ENCODE data around the gene CNTN5.

The CNTN5 gene

GRCh38 chr11:99406345-99406744 is 385.6 kb downstream of the CNTN5 start:
- DNase-seq (ENCODE audit: low read depth): no peak
- no peak for TF ChIP-seq CTCF (IDR thresholded peaks at IDR 0.05; ENCODE audit: low read depth, low read length, missing control alignments)
- no peak overlapping the region for H3K4me3 ChIP-seq (ENCODE audit: low read depth, low read length)

GRCh38 chr11:99410636-99411035 is 389.9 kb downstream of the CNTN5 start:
- H3K4me3 ChIP-seq (ENCODE audit: low read depth, low read length): no peak overlapping the region
- TF ChIP-seq CTCF (IDR thresholded peaks at IDR 0.05; ENCODE audit: low read depth, low read length, missing control alignments): no peak
- DNase-seq (ENCODE audit: low read depth): no peak

DNA sequence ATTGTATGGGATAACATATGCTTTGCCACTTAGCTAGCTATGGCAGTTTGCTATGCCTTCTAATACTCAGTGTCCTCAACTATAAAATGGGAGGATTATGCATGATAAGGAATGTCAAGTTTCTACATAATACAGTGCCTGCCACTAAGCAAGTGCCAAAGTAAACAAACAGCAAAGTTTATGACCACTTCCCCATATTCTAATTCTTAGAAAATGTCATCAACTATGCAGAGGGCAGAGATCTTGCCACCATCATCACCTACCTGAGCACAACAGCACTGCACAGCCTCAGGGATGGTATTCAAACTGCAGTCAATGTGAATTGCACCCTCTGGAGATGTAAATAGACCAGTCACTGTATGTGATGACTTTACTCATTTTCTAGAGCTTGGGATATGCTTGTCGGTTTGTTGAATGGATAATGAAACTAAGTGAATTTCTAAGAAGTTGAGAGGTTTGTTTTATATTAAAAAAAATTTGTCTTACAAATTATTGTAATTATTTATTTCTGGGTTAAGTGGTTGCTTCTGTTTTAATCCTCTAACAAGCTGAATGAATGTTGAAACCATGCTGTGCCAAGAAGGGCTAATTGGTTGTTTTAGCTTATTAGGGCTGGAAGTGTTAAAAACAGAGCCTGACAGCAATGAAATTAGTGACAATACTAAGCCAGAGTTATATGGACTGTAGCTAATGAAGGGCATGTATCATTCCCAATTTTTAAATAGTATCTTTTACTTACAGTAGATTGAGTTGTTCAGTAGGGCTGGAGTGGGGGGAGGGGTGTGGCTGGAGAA is 398.4 kb downstream of the CNTN5 start:
- no peak overlapping the region for H3K4me3 ChIP-seq (ENCODE audit: low read depth, low read length)
- no peak for DNase-seq (ENCODE audit: low read depth)
- no peak for TF ChIP-seq CTCF (IDR thresholded peaks at IDR 0.05; ENCODE audit: low read depth, low read length, missing control alignments)

DNA sequence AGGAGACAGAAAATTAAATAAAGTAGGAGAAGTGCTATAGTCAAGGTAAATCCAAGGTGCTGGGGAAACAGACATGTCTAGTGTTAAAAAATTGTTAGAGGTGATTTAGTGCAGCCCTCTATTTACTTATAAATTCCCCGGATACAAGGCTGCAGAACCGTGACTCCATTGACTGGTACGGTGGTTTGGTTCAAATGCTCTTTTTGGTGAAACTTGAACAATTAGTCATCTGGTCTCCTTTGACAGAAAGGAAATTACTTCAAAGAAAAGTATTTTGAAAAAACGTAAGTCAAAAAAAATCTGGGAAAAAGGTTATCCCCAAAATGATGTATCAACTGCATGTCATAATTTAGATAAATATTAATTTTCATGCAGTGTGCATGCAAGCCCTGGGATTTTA is 399.2 kb downstream of the CNTN5 start:
- no peak for TF ChIP-seq CTCF (IDR thresholded peaks at IDR 0.05; ENCODE audit: low read depth, low read length, missing control alignments)
- DNase-seq (ENCODE audit: low read depth): no peak
- H3K4me3 ChIP-seq (ENCODE audit: low read depth, low read length): no peak overlapping the region

DNA sequence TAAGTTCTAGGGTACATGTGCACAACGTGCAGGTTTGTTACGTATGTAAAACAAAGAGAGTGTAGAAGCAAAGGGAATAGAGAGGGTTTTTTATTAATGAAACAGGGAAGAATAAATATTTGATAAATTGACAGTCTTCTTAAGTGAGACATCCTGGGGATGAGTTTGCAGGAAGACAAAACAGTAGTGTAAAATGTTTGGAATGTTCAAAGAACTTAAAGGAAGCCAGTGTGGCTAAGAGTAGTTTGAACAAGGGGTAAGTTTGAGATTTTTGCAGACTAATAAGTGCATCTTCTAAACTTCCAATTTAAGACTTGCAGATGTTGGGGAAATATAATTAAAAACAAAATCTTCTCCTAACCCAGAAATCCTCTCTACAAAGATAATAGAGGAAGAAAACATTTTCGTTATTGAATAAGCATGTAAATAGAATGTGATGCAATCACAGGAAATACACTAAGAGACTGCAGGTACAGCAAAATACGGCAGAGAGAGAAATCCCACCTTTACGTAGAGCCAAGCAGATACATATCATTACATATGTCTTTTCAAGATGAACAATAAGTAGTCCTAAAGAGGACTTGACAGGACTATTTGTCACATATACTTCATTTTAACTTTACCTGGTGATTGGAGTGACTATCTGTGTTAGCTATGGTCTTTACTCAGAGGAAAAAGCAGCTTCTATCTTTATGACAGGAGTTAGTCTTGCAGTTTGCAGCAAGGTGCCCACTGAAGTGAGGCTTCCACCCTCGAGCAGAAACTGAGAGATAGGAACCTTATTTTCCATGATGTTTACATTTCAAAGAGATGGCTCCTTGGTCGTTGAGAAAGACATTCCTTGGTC is 402.1 kb downstream of the CNTN5 start:
- TF ChIP-seq CTCF (IDR thresholded peaks at IDR 0.05; ENCODE audit: low read depth, low read length, missing control alignments): no peak
- H3K4me3 ChIP-seq (ENCODE audit: low read depth, low read length): no peak overlapping the region
- DNase-seq (ENCODE audit: low read depth): no peak

DNA sequence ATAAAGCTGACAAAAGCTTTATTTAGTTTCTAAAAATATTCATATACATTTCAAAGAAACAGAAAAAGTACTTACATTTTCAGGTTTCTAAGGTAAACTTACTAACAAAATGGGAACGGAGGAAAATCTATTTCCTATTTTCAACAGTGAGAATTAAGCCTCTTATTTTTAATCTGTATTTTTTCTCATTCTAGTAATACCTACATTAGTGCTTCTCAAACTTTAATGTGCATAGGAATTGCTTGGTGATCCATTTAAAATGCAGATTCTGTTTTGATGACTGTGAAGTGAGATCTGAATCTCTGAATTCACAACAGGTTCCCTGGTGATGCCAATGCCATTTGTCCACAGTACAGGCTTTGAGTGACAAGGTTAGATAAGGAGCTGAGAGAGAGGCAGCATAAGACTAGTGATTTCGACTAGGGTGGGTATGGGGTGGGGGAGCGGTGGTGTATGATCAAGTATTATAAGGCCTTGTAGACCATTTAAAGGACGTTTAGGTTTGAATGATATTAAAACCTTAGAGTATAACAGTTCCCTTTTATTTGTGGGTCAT is 402.8 kb downstream of the CNTN5 start:
- no peak for DNase-seq (ENCODE audit: low read depth)
- no peak for TF ChIP-seq CTCF (IDR thresholded peaks at IDR 0.05; ENCODE audit: low read depth, low read length, missing control alignments)

More for the DNA sequence above, 402.8 kb downstream of the CNTN5 start:
- H3K4me3 ChIP-seq (ENCODE audit: low read depth, low read length): no peak overlapping the region

All from GM12864 (cell line).